ENCODE measurements around the gene GRIK5. TPM values are rescaled to one million over a fixed set of nuclear protein-coding genes. Genes with fewer than 3 reads are reported as not detected.

The GRIK5 gene
- total RNA-seq, 6 experiments from 2014 or later = 0.15 to 0.42 (median 0.17) TPM; not detected in 2

DNA sequence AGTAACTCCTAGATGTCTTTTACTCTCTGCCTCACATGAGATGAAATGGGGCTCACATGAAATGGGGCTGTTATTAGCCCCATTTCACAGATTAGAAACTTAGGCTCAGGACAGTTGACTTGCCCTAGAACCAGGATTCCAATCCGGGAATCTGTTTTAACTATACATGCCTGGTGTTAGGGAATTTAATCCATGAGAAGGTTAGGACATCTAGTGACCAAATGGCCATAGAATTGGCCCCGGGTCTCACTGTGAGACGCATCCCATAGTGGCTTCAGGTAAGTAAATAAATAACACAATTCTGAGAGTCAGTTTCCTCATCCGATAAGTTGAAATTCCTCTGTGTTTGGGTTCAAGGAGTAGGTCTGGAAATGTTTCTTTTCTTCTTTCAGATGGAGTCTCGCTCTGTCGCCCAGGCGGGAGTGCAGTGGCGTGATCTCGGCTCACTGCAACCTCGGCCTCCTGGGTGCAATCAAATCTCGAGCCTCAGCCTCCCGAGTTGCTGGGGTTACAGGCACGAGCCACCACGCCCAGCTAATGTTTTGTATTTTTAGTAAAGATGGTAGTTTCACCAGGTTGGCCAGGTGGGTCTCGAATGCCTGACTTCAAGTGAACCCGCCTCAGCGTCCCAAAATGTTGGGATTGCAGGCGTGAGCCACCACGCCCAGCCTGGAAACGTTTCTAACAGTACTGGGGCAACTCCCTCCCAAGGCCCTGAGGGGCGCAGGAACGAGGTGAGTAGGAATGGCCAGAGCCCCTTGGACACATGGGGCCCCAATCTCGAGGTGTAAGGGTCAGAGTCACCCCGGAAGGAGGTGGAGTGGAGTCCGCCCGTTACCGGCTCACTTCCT lies 4.7 kb upstream of the GRIK5 start:
- Histone ChIP-seq H3K4me3 (peak overlapping the region; percentile 66 to 96 (median 71)), H3K9me3 (no peaks in the 10 kb centered on the region), H3K27ac (peak overlapping the region; percentile 92 to 97 (median 94)), H3K4me1 (peaks cover 0 to 10% (median 0%) of the 10 kb centered on the region in 4 donors), H3K27me3 (no peaks in the 10 kb centered on the region), H3K36me3 (peaks cover 0 to 12% (median 0%) of the 10 kb centered on the region in 4 donors)
- intact Hi-C loops (cut with DNase I) = no loop called here
- DNase-seq (no peak), ATAC-seq (no peak)
- no peak for TF ChIP-seq POLR2A (IDR thresholded peaks at IDR 0.05)
- TF ChIP-seq, protein P1, sequence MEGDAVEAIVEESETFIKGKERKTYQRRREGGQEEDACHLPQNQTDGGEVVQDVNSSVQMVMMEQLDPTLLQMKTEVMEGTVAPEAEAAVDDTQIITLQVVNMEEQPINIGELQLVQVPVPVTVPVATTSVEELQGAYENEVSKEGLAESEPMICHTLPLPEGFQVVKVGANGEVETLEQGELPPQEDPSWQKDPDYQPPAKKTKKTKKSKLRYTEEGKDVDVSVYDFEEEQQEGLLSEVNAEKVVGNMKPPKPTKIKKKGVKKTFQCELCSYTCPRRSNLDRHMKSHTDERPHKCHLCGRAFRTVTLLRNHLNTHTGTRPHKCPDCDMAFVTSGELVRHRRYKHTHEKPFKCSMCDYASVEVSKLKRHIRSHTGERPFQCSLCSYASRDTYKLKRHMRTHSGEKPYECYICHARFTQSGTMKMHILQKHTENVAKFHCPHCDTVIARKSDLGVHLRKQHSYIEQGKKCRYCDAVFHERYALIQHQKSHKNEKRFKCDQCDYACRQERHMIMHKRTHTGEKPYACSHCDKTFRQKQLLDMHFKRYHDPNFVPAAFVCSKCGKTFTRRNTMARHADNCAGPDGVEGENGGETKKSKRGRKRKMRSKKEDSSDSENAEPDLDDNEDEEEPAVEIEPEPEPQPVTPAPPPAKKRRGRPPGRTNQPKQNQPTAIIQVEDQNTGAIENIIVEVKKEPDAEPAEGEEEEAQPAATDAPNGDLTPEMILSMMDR (IDR thresholded peaks at IDR 0.05) = no peak
- WGBS (ENCODE audit: insufficient coverage, low coverage, low lambda C conversion rate, missing lambda C conversion rate) = 45% methylated on average over 10 of the region's 27 CpGs

DNA sequence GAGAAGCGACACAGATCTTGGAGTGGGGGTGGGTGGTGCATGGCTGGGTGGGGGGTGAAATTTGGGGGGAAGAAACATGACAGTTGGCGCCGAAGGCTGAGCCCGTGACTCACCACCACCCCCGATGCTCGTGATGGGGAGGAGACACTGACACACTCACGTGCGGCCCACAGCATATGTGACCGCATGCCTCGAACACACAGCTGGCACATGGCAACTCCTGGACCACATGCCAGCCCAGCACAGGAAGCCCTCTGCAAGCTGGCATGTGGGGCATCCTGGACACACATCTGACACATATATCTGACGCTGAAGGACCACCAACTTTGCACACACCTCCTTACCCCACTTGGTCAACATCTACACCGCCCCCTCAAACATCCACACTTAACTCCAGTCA lies 1.2 kb upstream of the GRIK5 start:
- Histone ChIP-seq H3K4me3 (no peak overlapping the region), H3K4me1 (no peaks in the 10 kb centered on the region), H3K27me3 (no peaks in the 10 kb centered on the region), H3K9me3 (no peaks in the 10 kb centered on the region), H3K36me3 (no peaks in the 10 kb centered on the region), H3K27ac (no peak overlapping the region)
- no peak for TF ChIP-seq POLR2A (IDR thresholded peaks at IDR 0.05)
- TF ChIP-seq, protein P1 (IDR thresholded peaks at IDR 0.05) = no peak
- DNase-seq (no peak), ATAC-seq (no peak)
- intact Hi-C loops (cut with DNase I) = no loop called here
- no CpG with 5 or more reads among the region's 12 CpGs for WGBS (ENCODE audit: insufficient coverage, low coverage, low lambda C conversion rate, missing lambda C conversion rate)

DNA sequence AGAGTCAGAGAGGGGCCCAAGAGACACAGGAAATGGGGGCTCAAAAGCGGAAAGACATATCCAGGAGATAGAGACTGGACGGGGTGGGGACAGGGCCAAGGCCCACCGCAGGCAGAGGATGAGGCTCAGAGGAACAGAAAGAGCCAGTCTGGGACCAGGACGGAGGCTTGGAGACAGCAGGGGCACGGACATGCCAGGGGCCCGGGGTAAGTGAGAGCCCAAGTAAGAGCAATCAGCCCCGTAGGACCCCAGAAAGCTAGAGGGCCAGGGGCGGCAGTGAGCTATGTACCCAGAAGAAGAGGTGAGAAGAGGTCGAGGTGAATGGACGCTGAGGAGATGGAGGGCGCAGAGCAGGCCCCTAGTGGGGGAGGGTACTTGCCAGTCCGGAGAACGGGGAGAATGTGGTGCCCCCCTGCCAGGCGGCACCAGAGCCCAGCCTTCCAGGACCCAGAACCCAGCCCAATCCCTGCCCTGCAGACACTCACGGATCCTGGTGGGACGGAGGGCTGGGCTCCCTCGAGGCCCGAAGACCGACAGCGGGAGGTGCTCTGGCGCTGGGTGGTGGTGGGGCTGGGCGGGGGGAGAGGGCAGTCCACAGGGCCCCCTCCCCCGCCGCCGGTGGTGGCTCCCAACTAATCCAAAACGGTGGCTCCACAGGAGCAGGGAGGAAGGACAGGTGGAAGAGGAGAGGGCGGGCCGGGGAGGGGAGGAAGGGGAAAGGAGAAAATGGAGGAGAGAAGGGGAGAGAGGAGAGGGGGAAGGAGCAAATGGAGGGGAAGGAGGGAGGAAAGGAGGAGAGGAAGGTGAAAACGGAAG lies 1.0 kb downstream of the GRIK5 start:
- Histone ChIP-seq H3K27ac (no peak overlapping the region), H3K4me1 (no peaks in the 10 kb centered on the region), H3K36me3 (no peaks in the 10 kb centered on the region), H3K9me3 (no peaks in the 10 kb centered on the region), H3K27me3 (no peaks in the 10 kb centered on the region), H3K4me3 (no peak overlapping the region)
- ATAC-seq = no peak
- TF ChIP-seq POLR2A (IDR thresholded peaks at IDR 0.05) = no peak
- TF ChIP-seq, protein P1 (IDR thresholded peaks at IDR 0.05) = no peak
- WGBS (ENCODE audit: insufficient coverage, low coverage, low lambda C conversion rate, missing lambda C conversion rate) = 12% methylated on average over 27 of the region's 29 CpGs
- no peak for DNase-seq
- intact Hi-C loops (cut with DNase I) = no loop called here

DNA sequence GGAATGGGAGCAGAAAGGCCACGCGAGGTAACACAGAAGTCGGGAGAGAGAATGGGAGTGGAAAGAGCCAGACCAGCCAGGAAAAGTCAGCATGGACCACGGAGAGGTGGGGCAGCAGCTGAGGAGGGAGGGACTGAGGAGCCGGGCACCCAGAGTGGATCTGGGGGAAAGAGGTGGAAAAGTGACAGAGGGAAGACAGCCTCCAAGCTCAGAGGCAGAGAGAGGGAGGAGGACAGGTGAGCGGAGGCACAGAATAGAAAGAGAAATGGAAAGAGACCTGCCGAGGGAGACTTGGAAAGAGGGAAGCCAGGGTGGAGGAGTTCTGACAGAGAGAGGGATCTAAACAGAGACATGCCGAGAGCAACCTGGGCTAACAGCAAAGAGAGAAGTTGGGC lies 1.6 kb downstream of the GRIK5 start:
- Histone ChIP-seq H3K27ac (no peak overlapping the region), H3K36me3 (no peaks in the 10 kb centered on the region), H3K4me3 (no peak overlapping the region), H3K9me3 (no peaks in the 10 kb centered on the region), H3K27me3 (no peaks in the 10 kb centered on the region), H3K4me1 (no peaks in the 10 kb centered on the region)
- 18% methylated on average over 8 of the region's 8 CpGs for WGBS (ENCODE audit: insufficient coverage, low coverage, low lambda C conversion rate, missing lambda C conversion rate)
- TF ChIP-seq POLR2A (IDR thresholded peaks at IDR 0.05) = no peak
- TF ChIP-seq, protein P1 (IDR thresholded peaks at IDR 0.05) = no peak
- DNase-seq (no peak), ATAC-seq (no peak)
- intact Hi-C loops (cut with DNase I) = no loop called here

Data from right lobe of liver (tissue), 6 donors.